ENCODE measurements around the gene SHISA7. TPM values are rescaled to one million over a fixed set of nuclear protein-coding genes. Genes with fewer than 3 reads are reported as not detected.

Gene SHISA7
- total RNA-seq, 1 donor from 2014 or later, result not detected

GRCh38 chr19:55464039-55464661 lies 21.1 kb upstream of the SHISA7 start:
- DNase-seq (ENCODE audit: low read depth in 2 of 2), result no peak

GRCh38 chr19:55463583-55464031 lies 20.5 kb upstream of the SHISA7 start:
- no peak for DNase-seq (ENCODE audit: low read depth in 2 of 2)

GRCh38 chr19:55462722-55463121 lies 19.6 kb upstream of the SHISA7 start:
- DNase-seq (ENCODE audit: low read depth in 2 of 2), result no peak

GRCh38 chr19:55461974-55462626 lies 19.0 kb upstream of the SHISA7 start:
- DNase-seq (ENCODE audit: low read depth in 2 of 2), result peak; percentile 54 to 85

GRCh38 chr19:55461259-55461973 lies 18.3 kb upstream of the SHISA7 start, which contains the start of gene ISOC2:
Gene ISOC2 (minus strand): TSS chr19:55461642. CDS start chr19:55456486, 5,156 bp downstream.
- peak; percentile 100 for DNase-seq (ENCODE audit: low read depth in 2 of 2)

- DNase-seq (ENCODE audit: low read depth in 2 of 2), result peak; percentile 48 to 62
Observed at GRCh38 chr19:55460670-55461258, 17.7 kb upstream of the SHISA7 start.

- DNase-seq (ENCODE audit: low read depth in 2 of 2), result peak; percentile 22 to 56
Observed at GRCh38 chr19:55459950-55460657, 17.0 kb upstream of the SHISA7 start.

GRCh38 chr19:55459551-55459949 lies 16.4 kb upstream of the SHISA7 start:
- no peak for DNase-seq (ENCODE audit: low read depth in 2 of 2)

- DNase-seq (ENCODE audit: low read depth in 2 of 2), result no peak
Observed at GRCh38 chr19:55457683-55458457, 14.8 kb upstream of the SHISA7 start.

GRCh38 chr19:55456347-55456746 lies 13.2 kb upstream of the SHISA7 start:
- no peak for DNase-seq (ENCODE audit: low read depth in 2 of 2)

GRCh38 chr19:55455576-55456235 lies 12.6 kb upstream of the SHISA7 start:
- DNase-seq (ENCODE audit: low read depth in 2 of 2), result no peak

GRCh38 chr19:55454787-55455243 lies 11.7 kb upstream of the SHISA7 start:
- DNase-seq (ENCODE audit: low read depth in 2 of 2), result peak; percentile 59 to 60

- no peak for DNase-seq (ENCODE audit: low read depth in 2 of 2)
Observed at GRCh38 chr19:55453511-55454260, 10.6 kb upstream of the SHISA7 start.

GRCh38 chr19:55452749-55453346 lies 9.7 kb upstream of the SHISA7 start:
- peak; percentile 60 to 61 for DNase-seq (ENCODE audit: low read depth in 2 of 2)

GRCh38 chr19:55451965-55452748 lies 9.1 kb upstream of the SHISA7 start:
- DNase-seq (ENCODE audit: low read depth in 2 of 2), result no peak

- no peak for DNase-seq (ENCODE audit: low read depth in 2 of 2)
Observed at GRCh38 chr19:55451163-55451964, 8.3 kb upstream of the SHISA7 start.

GRCh38 chr19:55449469-55449868 lies 6.4 kb upstream of the SHISA7 start:
- no peak for DNase-seq (ENCODE audit: low read depth in 2 of 2)
